Natural killer cell (primary cell): ENCODE data around the gene MTMR11. TPM values are rescaled to one million over a fixed set of nuclear protein-coding genes. Genes with fewer than 3 reads are reported as not detected.

Experiments
- ATAC-seq, 3 donors: fragments of 150-1000 bp in 2 of 3; fragments of 200-7000 bp in 1 of 3; cut with Tn5 transposase; 1 replicate in 1 of 3; 2 replicates in 2 of 3; pipeline ENCODE4 v1.10.0; 2021; ENCODE audit warnings: mild to moderate bottlenecking in 2 of 3, moderate library complexity in 2 of 3
- DNase-seq, 2 donors: peaks; one replicate each; pipeline versions ENCODE4 v3.0.0 to v3.0.0-alpha.2; 2013 to 2021; ENCODE audit warnings: mixed read lengths in 1 of 2
- H3K27ac ChIP-seq: one replicate; pipeline ENCODE4 v1.5.1; 2013; ENCODE audit warnings: mild to moderate bottlenecking, low read length
- H3K27me3 ChIP-seq: one replicate; pipeline ENCODE4 v1.6.1; 2013; ENCODE audit warnings: low read length; ENCODE audit not compliant: control insufficient read depth, insufficient read depth
- H3K36me3 ChIP-seq: one replicate; pipeline ENCODE4 v1.6.1; 2013; ENCODE audit warnings: low read length; ENCODE audit not compliant: control insufficient read depth, insufficient read depth
- H3K4me1 ChIP-seq: one replicate; pipeline ENCODE4 v1.6.1; 2013; ENCODE audit warnings: low read length; ENCODE audit not compliant: control insufficient read depth, insufficient read depth
- H3K4me3 ChIP-seq: one replicate; pipeline ENCODE4 v1.5.1; 2013; ENCODE audit warnings: low read length
- H3K9me3 ChIP-seq: one replicate; pipeline ENCODE4 v1.6.1; 2013; ENCODE audit warnings: low read length; ENCODE audit not compliant: control insufficient read depth, insufficient read depth
- H3K27ac Mint-ChIP-seq, 2 donors: one replicate each; pipeline ENCODE4 v1.8.0; 2022; ENCODE audit warnings: mild to moderate bottlenecking in 2 of 2, mixed read lengths in 2 of 2, moderate library complexity in 1 of 2
- H3K27me3 Mint-ChIP-seq, 2 donors: one replicate each; pipeline ENCODE4 v1.8.0; 2022; ENCODE audit warnings: low read depth in 2 of 2, mixed read lengths in 2 of 2
- H3K36me3 Mint-ChIP-seq: one replicate; pipeline ENCODE4 v1.8.0; 2022; ENCODE audit warnings: mixed read lengths
- H3K4me1 Mint-ChIP-seq, 2 donors: one replicate each; pipeline ENCODE4 v1.8.0; 2022; ENCODE audit warnings: mixed read lengths in 2 of 2
- H3K4me3 Mint-ChIP-seq: one replicate; pipeline ENCODE4 v1.8.0; 2022; ENCODE audit warnings: mild to moderate bottlenecking, moderate library complexity, mixed read lengths
- H3K9me3 Mint-ChIP-seq, 2 donors: one replicate each; pipeline ENCODE4 v1.8.0; 2022; ENCODE audit warnings: mixed read lengths in 2 of 2
- WGBS: methylation state at CpG from one replicate; pipeline ENCODE4 v1.1.7; 2013; ENCODE audit warnings: missing lambda C conversion rate; ENCODE audit not compliant: insufficient coverage; 5-methylcytosine and 5-hydroxymethylcytosine counted together
- intact Hi-C: fragments of 100-400 bp; cut with micrococcal nuclease; formaldehyde crosslinking; loops from one replicate; pipeline ENCODE4 v1.14.2; 2022
- total RNA-seq, 4 donors: library from RNA; stranded (reverse); fragments of 120-200 nt in 1 of 4; gene quantifications; one replicate each; pipeline versions ENCODE4 v1.2.3 to v1.2.4, GENCODE V29; 2013 to 2022
- TF ChIP-seq, protein P1 (sequence below): fragments of 200-600 bp; IDR thresholded peaks from one replicate; pipeline ENCODE4 v1.8.0; 2022; ENCODE audit warnings: antibody characterized with exemption

Gene MTMR11, protein sequence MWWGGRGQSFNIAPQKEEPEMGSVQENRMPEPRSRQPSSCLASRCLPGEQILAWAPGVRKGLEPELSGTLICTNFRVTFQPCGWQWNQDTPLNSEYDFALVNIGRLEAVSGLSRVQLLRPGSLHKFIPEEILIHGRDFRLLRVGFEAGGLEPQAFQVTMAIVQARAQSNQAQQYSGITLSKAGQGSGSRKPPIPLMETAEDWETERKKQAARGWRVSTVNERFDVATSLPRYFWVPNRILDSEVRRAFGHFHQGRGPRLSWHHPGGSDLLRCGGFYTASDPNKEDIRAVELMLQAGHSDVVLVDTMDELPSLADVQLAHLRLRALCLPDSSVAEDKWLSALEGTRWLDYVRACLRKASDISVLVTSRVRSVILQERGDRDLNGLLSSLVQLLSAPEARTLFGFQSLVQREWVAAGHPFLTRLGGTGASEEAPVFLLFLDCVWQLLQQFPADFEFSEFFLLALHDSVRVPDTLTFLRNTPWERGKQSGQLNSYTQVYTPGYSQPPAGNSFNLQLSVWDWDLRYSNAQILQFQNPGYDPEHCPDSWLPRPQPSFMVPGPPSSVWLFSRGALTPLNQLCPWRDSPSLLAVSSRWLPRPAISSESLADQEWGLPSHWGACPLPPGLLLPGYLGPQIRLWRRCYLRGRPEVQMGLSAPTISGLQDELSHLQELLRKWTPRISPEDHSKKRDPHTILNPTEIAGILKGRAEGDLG
- total RNA-seq = 1 to 10 TPM; 1.8 to 3.0 (median 2.9) TPM
- total RNA-seq (2013) = 2.3 TPM

DNA sequence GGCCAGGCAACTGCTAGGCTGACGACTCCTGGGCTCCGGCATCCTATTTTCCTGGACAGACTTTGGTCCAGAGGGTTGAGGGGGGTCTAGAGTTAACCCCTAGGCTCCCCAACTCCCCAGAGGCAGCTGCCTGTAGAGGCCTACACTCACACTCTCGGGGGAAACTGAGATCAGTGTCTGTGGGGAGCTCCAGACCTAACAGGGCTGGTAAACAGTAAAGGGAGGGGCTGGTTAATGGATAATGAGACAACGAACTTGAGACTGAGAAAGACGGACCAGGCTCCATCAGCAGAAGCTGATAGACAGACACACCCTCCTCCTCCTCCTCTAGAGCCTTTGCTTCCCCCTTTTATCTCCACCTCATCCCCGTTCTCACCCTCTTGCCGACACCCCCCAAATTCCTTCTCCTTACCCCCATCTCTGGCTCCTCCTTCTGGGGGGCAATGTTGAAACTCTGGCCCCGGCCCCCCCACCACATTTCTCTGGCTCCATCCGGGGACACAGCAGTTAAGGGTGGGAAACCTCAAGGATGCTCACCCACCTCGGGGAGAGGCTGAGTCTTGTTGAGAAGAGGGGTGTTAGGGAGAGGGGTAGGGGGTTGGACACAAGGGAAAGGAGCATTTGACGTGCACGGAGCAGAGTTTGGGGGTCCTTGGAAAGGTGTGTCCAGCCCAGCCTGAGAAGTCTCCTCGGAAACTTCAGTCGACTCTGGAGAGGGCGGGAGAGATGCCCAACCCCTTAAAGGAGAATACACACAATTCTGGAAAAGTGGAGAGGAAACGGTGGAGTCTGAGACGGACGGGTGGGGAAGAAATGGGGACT is at the start of gene MTMR11:
MTMR11 (minus strand) TSS at position 710 of the 822 bp plus-strand sequence; CDS start at position 478, 232 bp downstream.
- Histone ChIP-seq H3K4me1 (peaks cover 7% of the 10 kb centered on the region), H3K9me3 (no peaks in the 10 kb centered on the region), H3K27me3 (no peaks in the 10 kb centered on the region), H3K4me3 (no peak within 1 kb of the TSS), H3K36me3 (no peaks in the 10 kb centered on the region), H3K27ac (no peak within 1 kb of the TSS)
- WGBS = 82% methylated on average over 15 of the region's 18 CpGs
- Mint-ChIP-seq H3K4me1 (peaks cover 0 to 8% of the 10 kb centered on the region in 2 donors), H3K9me3 (no peaks in the 10 kb centered on the region), H3K27me3 (peaks cover 9 to 13% of the 10 kb centered on the region in 2 donors), H3K27ac (no peak within 1 kb of the TSS), H3K4me3 (no peak within 1 kb of the TSS), H3K36me3 (no peaks in the 10 kb centered on the region)
- intact Hi-C loops = no loop called here
- ATAC-seq = no peak
- no peak for DNase-seq
- TF ChIP-seq, protein P1, sequence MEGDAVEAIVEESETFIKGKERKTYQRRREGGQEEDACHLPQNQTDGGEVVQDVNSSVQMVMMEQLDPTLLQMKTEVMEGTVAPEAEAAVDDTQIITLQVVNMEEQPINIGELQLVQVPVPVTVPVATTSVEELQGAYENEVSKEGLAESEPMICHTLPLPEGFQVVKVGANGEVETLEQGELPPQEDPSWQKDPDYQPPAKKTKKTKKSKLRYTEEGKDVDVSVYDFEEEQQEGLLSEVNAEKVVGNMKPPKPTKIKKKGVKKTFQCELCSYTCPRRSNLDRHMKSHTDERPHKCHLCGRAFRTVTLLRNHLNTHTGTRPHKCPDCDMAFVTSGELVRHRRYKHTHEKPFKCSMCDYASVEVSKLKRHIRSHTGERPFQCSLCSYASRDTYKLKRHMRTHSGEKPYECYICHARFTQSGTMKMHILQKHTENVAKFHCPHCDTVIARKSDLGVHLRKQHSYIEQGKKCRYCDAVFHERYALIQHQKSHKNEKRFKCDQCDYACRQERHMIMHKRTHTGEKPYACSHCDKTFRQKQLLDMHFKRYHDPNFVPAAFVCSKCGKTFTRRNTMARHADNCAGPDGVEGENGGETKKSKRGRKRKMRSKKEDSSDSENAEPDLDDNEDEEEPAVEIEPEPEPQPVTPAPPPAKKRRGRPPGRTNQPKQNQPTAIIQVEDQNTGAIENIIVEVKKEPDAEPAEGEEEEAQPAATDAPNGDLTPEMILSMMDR = no peak

DNA sequence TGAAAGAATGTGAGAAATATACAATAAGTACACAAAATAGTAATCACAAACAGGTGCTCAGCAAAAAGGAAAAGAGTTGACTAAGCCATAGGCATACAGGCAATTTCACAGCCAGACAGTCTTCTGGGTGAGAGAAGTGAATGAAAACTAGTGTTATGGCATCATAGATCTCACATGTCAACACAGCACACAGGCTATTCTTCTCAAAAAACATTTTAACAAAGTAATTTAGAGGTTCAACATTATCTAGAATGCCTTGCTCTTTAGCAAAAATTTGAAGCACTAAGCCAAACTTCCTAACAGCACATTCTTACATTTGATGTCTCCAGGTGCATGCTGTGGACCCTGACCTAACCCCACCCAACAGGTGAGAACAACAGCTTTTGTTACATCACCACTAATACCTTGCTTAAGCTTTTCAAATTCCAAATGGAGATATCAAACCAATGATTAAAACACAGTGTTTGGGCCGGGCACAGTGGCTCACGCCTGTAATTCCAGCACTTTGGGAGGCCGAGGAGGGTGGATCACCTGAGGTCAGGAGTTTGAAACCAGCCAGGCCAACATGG is 43.4 kb upstream of the MTMR11 start:
- H3K36me3 Mint-ChIP-seq = peaks cover 6% of the 10 kb centered on the region
- Histone ChIP-seq H3K4me3 (no peak overlapping the region), H3K27ac (no peak overlapping the region), H3K9me3 (no peaks in the 10 kb centered on the region), H3K4me1 (no peaks in the 10 kb centered on the region), H3K27me3 (no peaks in the 10 kb centered on the region), H3K36me3 (peaks cover 8% of the 10 kb centered on the region)
- H3K4me3 Mint-ChIP-seq = no peak overlapping the region
- peak overlapping the region in 1 of 2 donors; percentile 18 for H3K27ac Mint-ChIP-seq
- TF ChIP-seq, protein P1 = no peak
- H3K27me3 Mint-ChIP-seq = no peaks in the 10 kb centered on the region
- intact Hi-C loops = no loop called here
- DNase-seq = no peak
- peaks cover 31 to 34% of the 10 kb centered on the region in 2 donors for H3K4me1 Mint-ChIP-seq
- peak in 2 of 3 donors; percentile 29 to 55 for ATAC-seq
- no peaks in the 10 kb centered on the region for H3K9me3 Mint-ChIP-seq
- 93% methylated on average over 3 of the region's 3 CpGs for WGBS

DNA sequence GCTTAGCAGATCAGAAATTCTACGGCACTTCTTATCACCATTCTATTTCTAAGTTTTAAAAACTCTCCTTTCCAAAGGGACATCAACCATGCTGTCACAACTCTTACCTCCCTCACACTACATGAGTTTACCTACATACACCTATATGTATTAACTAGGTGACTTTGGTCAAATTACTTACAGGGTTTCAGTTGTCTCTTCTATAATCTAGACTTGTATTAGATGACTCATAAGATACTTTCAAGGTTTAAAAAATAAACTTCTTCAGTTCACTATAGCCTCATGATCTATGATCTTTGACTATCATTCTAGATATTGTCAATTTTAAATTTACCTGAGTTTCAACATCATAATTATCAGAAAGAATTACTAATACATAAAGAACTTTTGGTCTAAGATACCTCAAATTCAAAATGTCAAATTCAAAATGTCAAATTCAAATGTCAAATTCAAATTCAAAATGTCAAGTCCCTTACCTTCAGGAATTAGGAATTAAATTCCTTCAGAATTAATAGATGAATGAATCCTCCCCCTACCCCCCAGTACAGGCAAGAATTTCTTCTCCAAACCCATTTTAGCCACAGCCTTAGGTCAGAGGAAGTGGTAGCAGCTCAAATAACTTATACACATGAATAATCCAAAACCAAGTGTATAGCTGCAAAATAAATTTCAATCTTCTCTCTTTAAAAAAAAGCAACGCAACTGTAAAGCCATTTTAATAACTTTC is 42.7 kb upstream of the MTMR11 start:
- no peak overlapping the region for H3K27ac ChIP-seq
- no peak for DNase-seq
- TF ChIP-seq, protein P1 = no peak
- no peak overlapping the region for H3K4me3 Mint-ChIP-seq
- peaks cover 25 to 29% of the 10 kb centered on the region in 2 donors for H3K4me1 Mint-ChIP-seq
- WGBS = 100% methylated on average over 1 of the region's 2 CpGs
- H3K4me3 ChIP-seq = no peak overlapping the region
- no peaks in the 10 kb centered on the region for H3K27me3 Mint-ChIP-seq
- no peaks in the 10 kb centered on the region for H3K9me3 ChIP-seq
- no peaks in the 10 kb centered on the region for H3K4me1 ChIP-seq
- no peaks in the 10 kb centered on the region for H3K9me3 Mint-ChIP-seq
- no peaks in the 10 kb centered on the region for H3K27me3 ChIP-seq
- peak overlapping the region in 1 of 2 donors; percentile 18 for H3K27ac Mint-ChIP-seq
- peak in 1 of 3 donors; percentile 28 for ATAC-seq
- peaks cover 13% of the 10 kb centered on the region for H3K36me3 ChIP-seq
- peaks cover 9% of the 10 kb centered on the region for H3K36me3 Mint-ChIP-seq
- intact Hi-C loops = no loop called here
